ENCODE measurements around the gene ARHGAP44. TPM values are rescaled to one million over a fixed set of nuclear protein-coding genes. Genes with fewer than 3 reads are reported as not detected.
A peak's percentile ranks its signal among the peaks of the same experiment; 100 is the strongest.

Gene ARHGAP44
- total and polyA plus RNA-seq, 5 experiments from 2014 or later = 0.14 to 0.15 TPM; not detected in 3

GRCh38 chr17:12955521-12955920 is 166.2 kb downstream of the ARHGAP44 start:
- Mint-ChIP-seq H3K27me3 (peaks cover 0 to 6% (median 0%) of the 10 kb centered on the region in 5 donors), H3K9me3 (peaks cover 0 to 19% (median 8%) of the 10 kb centered on the region in 9 donors), H3K4me3 (no peak overlapping the region), H3K36me3 (no peaks in the 10 kb centered on the region), H3K4me1 (peaks cover 0 to 3% (median 0%) of the 10 kb centered on the region in 4 donors), H3K27ac (no peak overlapping the region)
- POLR2A ChIA-PET = no interaction called here
- ATAC-seq = no peak
- no peak for DNase-seq

DNA sequence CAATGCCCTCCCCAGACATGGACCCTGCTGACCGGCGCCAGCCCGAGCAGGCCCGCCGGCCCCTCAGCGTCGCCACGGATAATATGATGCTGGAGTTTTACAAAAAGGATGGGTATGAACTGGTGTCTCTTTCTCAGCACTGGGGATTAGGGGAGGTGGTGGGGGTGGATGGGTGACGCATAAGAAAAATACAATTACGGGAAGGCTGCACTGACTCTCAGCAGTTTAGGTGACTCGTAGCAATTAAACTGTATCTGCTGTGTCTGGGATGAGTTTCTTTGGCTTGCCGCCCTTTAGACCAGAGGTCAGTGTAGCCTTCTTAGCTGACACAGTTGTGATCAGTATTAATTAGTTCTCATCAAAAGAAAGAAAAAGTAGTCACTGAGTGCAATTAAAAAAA is 169.5 kb downstream of the ARHGAP44 start:
- ATAC-seq (no peak), DNase-seq (no peak)
- peaks cover 0 to 3% (median 0%) of the 10 kb centered on the region in 4 donors for H3K4me1 Mint-ChIP-seq
- peaks cover 0 to 9% (median 0%) of the 10 kb centered on the region in 5 donors for H3K27me3 Mint-ChIP-seq
- no peak overlapping the region for H3K4me3 Mint-ChIP-seq
- H3K9me3 Mint-ChIP-seq = peaks cover 0 to 19% (median 8%) of the 10 kb centered on the region in 9 donors
- no peaks in the 10 kb centered on the region for H3K36me3 Mint-ChIP-seq
- no peak overlapping the region for H3K27ac Mint-ChIP-seq
- POLR2A ChIA-PET = no interaction called here

GRCh38 chr17:12959441-12959840 is 170.1 kb downstream of the ARHGAP44 start:
- no peaks in the 10 kb centered on the region for H3K36me3 Mint-ChIP-seq
- no peak for DNase-seq

DNA sequence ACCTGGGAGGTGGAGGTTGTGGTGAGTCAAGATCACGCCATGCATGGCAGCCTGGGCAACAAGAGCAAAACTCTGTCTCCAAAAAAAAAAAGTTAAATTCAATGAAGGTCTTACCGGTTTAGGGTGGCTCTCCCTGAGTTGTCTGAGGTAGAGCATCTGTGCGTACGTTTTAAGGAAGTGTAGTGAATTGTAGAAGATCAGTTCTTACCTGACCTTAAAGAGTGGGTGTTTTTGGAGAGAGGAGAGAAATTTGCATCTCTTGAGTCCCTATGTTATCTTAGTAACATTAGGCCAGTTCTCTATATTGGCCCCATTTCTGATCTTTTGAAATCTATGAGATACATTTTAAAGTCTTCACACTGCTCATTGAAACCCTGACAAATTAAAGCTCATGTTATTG is 172.4 kb downstream of the ARHGAP44 start:
- Mint-ChIP-seq H3K27me3 (peaks cover 0 to 3% (median 0%) of the 10 kb centered on the region in 5 donors), H3K4me3 (no peak overlapping the region), H3K36me3 (no peaks in the 10 kb centered on the region), H3K27ac (no peak overlapping the region), H3K4me1 (no peaks in the 10 kb centered on the region), H3K9me3 (peaks cover 0 to 11% (median 6%) of the 10 kb centered on the region in 9 donors)
- no peak for DNase-seq
- no peak for ATAC-seq
- POLR2A ChIA-PET = no interaction called here

More at GRCh38 chr17:12959441-12959840, 170.1 kb downstream of the ARHGAP44 start:
- Mint-ChIP-seq H3K9me3 (peaks cover 0 to 19% (median 8%) of the 10 kb centered on the region in 9 donors), H3K27me3 (peaks cover 0 to 9% (median 0%) of the 10 kb centered on the region in 5 donors), H3K4me3 (no peak overlapping the region), H3K4me1 (peaks cover 0 to 3% (median 0%) of the 10 kb centered on the region in 4 donors), H3K27ac (no peak overlapping the region)
- POLR2A ChIA-PET = no interaction called here
- ATAC-seq = no peak

GRCh38 chr17:12963505-12963904 is 174.2 kb downstream of the ARHGAP44 start:
- H3K36me3 Mint-ChIP-seq = no peaks in the 10 kb centered on the region
- H3K4me3 Mint-ChIP-seq = no peak overlapping the region
- H3K27me3 Mint-ChIP-seq = peaks cover 0 to 3% (median 2%) of the 10 kb centered on the region in 5 donors
- POLR2A ChIA-PET = no interaction called here
- H3K27ac Mint-ChIP-seq = no peak overlapping the region
- DNase-seq = no peak
- no peaks in the 10 kb centered on the region for H3K4me1 Mint-ChIP-seq
- ATAC-seq = no peak
- H3K9me3 Mint-ChIP-seq = peaks cover 0 to 4% (median 0%) of the 10 kb centered on the region in 9 donors

DNA sequence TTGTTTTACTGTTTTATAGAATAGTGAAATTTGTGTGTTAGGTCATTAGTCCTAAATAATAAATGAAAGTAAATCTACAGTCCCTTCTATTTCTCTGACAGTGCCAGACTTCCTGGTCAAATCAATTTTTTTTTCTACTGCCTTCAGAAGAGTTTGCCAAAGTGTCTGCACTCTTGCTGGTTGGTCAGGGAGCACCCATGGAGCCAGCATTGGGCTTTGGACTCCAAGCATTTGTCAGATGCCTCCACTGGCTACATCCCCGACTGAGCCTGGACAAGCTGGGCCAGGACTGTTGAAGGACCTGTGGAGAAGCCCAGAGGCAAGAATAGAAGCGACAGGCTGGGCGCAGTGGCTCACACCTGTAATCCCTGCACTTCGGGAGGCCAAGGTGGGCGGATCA is 174.9 kb downstream of the ARHGAP44 start:
- no peaks in the 10 kb centered on the region for H3K4me1 Mint-ChIP-seq
- peaks cover 2 to 6% (median 3%) of the 10 kb centered on the region in 5 donors for H3K27me3 Mint-ChIP-seq
- H3K9me3 Mint-ChIP-seq = no peaks in the 10 kb centered on the region
- H3K4me3 Mint-ChIP-seq = no peak overlapping the region
- no peak for DNase-seq
- H3K36me3 Mint-ChIP-seq = no peaks in the 10 kb centered on the region
- POLR2A ChIA-PET = no interaction called here
- ATAC-seq = no peak
- no peak overlapping the region for H3K27ac Mint-ChIP-seq

- H3K4me3 Mint-ChIP-seq = no peak overlapping the region
- H3K9me3 Mint-ChIP-seq = no peaks in the 10 kb centered on the region
- POLR2A ChIA-PET = no interaction called here
- no peaks in the 10 kb centered on the region for H3K4me1 Mint-ChIP-seq
- no peak overlapping the region for H3K27ac Mint-ChIP-seq
- ATAC-seq (no peak), DNase-seq (no peak)
- H3K27me3 Mint-ChIP-seq = peaks cover 2 to 11% (median 5%) of the 10 kb centered on the region in 5 donors
- no peaks in the 10 kb centered on the region for H3K36me3 Mint-ChIP-seq
Observed at GRCh38 chr17:12964840-12965239, 175.5 kb downstream of the ARHGAP44 start.

GRCh38 chr17:12965988-12966387 is 176.7 kb downstream of the ARHGAP44 start:
- H3K27me3 Mint-ChIP-seq = peaks cover 5 to 19% (median 9%) of the 10 kb centered on the region in 5 donors
- no peaks in the 10 kb centered on the region for H3K36me3 Mint-ChIP-seq
- H3K9me3 Mint-ChIP-seq = no peaks in the 10 kb centered on the region
- DNase-seq (no peak), ATAC-seq (no peak)
- H3K4me3 Mint-ChIP-seq = no peak overlapping the region
- H3K4me1 Mint-ChIP-seq = no peaks in the 10 kb centered on the region
- no peak overlapping the region for H3K27ac Mint-ChIP-seq
- POLR2A ChIA-PET = no interaction called here

DNA sequence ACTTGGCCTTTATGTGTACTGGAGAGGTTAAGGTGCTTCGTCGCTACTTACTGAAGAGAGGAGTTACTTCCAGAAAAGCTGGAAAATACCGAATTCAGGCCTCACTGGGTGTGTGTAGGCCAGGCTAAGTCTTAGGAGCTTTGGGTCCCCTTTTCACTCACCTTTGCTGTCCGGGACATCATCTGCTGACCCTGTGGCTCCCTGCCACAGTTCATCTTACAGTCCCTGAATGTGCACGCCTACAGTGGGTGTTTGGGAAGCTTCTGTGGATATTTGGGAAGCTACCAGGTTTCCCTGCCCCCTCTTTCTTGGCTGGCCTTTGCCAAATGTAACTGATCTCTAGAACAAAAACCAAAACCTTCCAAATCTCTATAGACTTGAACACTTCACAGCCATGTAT is 177.1 kb downstream of the ARHGAP44 start:
- POLR2A ChIA-PET = no interaction called here
- Mint-ChIP-seq H3K9me3 (no peaks in the 10 kb centered on the region), H3K27ac (no peak overlapping the region), H3K27me3 (peaks cover 6 to 23% (median 9%) of the 10 kb centered on the region in 5 donors), H3K4me3 (no peak overlapping the region), H3K36me3 (no peaks in the 10 kb centered on the region), H3K4me1 (no peaks in the 10 kb centered on the region)
- no peak for DNase-seq
- no peak for ATAC-seq

DNA sequence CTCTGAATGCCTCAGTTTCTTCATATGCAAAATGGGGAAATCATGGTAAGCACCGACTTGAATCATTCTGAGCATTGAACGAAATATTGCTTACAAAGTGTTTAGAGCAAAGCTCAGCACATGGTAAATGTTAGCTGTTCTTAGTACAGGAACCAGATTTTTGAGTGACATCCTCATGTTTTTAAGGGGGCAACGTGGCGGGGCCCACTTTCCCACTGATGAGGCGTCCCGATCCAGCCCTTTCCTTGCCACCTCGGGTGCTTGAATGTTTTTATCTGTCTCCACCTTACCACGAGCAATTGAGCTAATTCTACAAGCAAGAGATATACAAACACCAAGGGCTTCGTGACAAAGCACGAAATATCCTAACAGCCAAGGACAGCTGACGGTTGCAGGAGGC is 178.7 kb downstream of the ARHGAP44 start:
- Mint-ChIP-seq H3K36me3 (no peaks in the 10 kb centered on the region), H3K27ac (no peak overlapping the region), H3K9me3 (no peaks in the 10 kb centered on the region), H3K4me1 (no peaks in the 10 kb centered on the region), H3K27me3 (peaks cover 11 to 33% (median 18%) of the 10 kb centered on the region in 5 donors), H3K4me3 (no peak overlapping the region)
- POLR2A ChIA-PET = no interaction called here
- ATAC-seq (no peak), DNase-seq (no peak)

DNA sequence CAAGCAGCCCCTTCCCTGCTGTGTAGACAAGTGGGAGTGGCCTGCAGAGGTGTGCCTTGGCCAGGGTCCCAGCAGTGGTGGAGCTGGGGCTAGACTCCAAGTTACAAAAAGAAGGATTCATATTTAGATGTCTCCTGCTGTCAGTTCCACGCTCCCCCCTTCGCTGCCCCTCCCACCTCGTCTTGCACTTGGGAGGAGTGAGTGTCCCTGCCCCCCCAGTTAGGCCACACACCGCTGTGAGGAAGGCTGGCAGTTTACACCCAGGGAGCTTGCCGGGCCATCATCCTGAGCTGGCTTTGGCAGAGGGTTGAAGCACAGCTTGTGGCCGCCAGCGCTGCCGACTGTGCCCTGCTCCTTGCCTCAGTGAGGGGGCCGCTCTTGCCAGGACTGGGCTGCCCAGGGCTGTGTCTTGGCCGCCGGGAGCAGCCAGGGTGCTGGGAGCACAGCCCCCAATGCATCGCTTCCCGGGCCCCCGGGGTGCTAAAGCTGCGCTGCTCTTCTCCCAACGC is 184.3 kb downstream of the ARHGAP44 start:
- no peak for ATAC-seq
- H3K9me3 Mint-ChIP-seq = peaks cover 0 to 2% (median 0%) of the 10 kb centered on the region in 9 donors
- peaks cover 0 to 2% (median 1%) of the 10 kb centered on the region in 4 donors for H3K4me1 Mint-ChIP-seq
- no peak overlapping the region for H3K27ac Mint-ChIP-seq
- no peak for DNase-seq
- H3K36me3 Mint-ChIP-seq = no peaks in the 10 kb centered on the region
- peaks cover 30 to 80% (median 45%) of the 10 kb centered on the region in 5 donors for H3K27me3 Mint-ChIP-seq
- H3K4me3 Mint-ChIP-seq = no peak overlapping the region
- POLR2A ChIA-PET = no interaction called here

GRCh38 chr17:12974005-12974531 is 184.8 kb downstream of the ARHGAP44 start:
- peaks cover 0 to 2% (median 0%) of the 10 kb centered on the region in 9 donors for H3K9me3 Mint-ChIP-seq
- peaks cover 30 to 76% (median 45%) of the 10 kb centered on the region in 5 donors for H3K27me3 Mint-ChIP-seq
- H3K36me3 Mint-ChIP-seq = no peaks in the 10 kb centered on the region
- no peak for DNase-seq
- no peak for ATAC-seq
- H3K4me1 Mint-ChIP-seq = peaks cover 0 to 2% (median 1%) of the 10 kb centered on the region in 4 donors
- no peak overlapping the region for H3K27ac Mint-ChIP-seq
- H3K4me3 Mint-ChIP-seq = no peak overlapping the region
- POLR2A ChIA-PET = no interaction called here

- Mint-ChIP-seq H3K27ac (peak overlapping the region in 1 of 10 donors; percentile 57), H3K36me3 (no peaks in the 10 kb centered on the region), H3K9me3 (peaks cover 0 to 2% (median 0%) of the 10 kb centered on the region in 9 donors), H3K4me3 (no peak overlapping the region), H3K27me3 (peaks cover 18 to 58% (median 31%) of the 10 kb centered on the region in 5 donors), H3K4me1 (peaks cover 0 to 5% (median 2%) of the 10 kb centered on the region in 4 donors)
- ATAC-seq = no peak
- no peak for DNase-seq
- POLR2A ChIA-PET = no interaction called here
Observed at GRCh38 chr17:12977008-12977751, 187.9 kb downstream of the ARHGAP44 start.
